ENCODE measurements around the gene HIF1A. TPM values are rescaled to one million over a fixed set of nuclear protein-coding genes. Genes with fewer than 3 reads are reported as not detected.
"Not testable (repeated sequence)": the region's sequence is repeated elsewhere in the genome, so short reads cannot be mapped to it uniquely, and the experiment has no call there.

HIF1A gene
- 236 and 320 TPM in 2 replicates for total RNA-seq

DNA sequence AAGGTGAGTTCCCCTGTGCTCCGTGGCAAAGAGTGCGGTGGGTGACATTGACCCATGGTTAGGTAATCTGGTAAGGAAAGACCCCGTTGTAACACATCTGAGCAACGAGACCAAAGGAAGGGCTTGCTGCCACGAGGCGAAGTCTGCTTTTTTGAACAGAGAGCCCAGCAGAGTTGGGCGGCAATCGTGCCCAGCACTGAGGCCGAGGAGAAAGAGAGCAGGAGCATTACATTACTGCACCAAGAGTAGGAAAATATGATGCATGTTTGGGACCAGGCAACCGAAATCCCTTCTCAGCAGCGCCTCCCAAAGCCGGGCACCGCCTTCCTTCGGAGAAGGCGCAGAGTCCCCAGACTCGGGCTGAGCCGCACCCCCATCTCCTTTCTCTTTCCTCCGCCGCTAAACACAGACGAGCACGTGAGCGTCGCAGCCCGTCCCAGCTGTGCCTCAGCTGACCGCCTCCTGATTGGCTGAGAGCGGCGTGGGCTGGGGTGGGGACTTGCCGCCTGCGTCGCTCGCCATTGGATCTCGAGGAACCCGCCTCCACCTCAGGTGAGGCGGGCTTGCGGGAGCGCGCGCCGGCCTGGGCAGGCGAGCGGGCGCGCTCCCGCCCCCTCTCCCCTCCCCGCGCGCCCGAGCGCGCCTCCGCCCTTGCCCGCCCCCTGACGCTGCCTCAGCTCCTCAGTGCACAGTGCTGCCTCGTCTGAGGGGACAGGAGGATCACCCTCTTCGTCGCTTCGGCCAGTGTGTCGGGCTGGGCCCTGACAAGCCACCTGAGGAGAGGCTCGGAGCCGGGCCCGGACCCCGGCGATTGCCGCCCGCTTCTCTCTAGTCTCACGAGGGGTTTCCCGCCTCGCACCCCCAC lies at the start of gene HIF1A:
Gene HIF1A (plus strand): TSS at position 684 of the 865 bp plus-strand sequence. CDS start 292 bp downstream, outside the sequence.
- DNase-seq = peak; percentile 99

DNA sequence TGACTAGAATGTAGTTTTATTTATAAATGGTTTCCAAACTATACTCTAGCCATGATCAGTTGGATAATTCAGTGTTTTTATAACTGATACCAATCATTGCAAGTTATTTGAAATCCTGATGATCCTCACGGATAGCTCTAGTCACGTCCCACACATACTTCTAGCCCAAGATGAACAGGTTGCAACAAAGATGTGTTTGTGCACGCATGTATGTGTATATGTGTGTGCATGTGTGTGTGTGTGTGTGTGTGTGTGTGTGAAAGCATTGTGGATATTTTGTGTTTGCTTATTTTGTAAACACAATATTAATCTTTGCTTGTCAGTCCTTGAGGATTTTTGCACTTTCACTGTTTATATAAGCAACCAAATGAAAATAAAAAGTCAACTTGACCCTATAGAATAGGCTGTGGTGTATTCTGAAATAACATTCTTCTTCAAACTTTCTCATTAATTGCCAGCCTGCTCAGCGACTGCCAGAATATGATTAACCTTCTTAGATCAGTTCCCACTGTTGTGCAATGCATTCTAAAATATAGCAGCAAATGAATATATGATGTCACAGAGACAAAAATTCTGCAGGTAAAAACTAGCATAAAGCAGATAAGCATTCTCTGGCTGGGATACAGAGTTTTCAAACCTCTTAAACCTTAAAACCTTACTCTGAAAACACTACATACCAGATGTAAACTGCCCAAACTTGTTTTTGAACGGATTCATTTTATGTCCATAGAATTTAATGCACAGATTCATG lies 48.8 kb upstream of the HIF1A start:
- DNase-seq = no peak

DNA sequence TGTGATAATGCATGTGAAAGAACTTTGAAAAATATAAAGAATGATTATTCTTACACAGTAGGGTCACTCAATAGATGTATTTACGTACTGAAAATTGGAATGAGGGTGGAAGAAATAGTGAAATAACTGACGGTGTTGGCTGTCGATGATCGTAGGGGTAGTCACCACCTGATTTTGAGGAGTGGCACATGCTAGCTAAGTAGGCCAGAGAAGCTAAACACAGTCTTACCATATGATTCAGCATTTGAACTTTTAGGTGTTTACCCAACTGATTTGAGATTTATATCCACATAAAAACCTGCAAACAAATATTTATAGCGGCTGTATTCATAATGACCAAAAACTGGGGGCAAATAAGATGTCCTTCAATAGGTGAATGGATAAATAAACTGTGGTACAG lies 47.6 kb upstream of the HIF1A start:
- DNase-seq = no peak

DNA sequence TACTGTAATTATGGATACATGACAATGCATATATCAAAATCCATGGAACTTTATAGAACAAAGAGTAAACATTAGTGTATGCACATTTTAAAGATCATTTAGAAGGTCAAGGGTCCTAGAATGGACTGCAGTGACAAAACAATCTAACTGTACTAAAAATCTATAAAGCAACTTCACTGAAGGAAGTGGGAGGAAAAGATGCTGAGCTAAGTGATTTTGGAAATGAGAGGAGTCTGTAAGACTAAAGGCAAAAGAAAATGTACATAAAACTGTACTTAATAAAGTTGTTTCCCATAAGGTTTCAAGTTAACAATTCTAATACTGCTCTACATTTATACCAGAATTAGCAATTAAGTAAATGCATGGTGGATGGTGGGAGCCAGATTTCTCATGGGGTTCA lies 46.9 kb upstream of the HIF1A start:
- DNase-seq = no peak

DNA sequence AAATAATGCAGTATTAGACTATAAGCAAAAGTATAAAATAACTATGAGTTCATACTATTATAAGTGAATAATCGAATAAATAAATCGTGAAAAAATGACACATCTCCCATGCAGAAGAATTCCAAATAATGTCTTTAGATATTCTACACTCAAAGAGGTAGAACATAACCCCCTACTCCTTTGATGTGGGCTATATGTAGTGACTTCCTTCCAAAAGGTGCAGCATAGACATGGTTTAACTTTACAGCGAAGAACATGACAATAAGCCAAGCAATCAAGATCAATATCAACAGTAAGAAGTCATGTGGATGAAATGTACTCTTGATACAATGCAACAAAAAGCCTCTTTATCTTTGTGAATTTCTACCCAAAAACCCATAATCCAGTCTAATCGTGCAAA lies 46.0 kb upstream of the HIF1A start:
- DNase-seq = no peak

DNA sequence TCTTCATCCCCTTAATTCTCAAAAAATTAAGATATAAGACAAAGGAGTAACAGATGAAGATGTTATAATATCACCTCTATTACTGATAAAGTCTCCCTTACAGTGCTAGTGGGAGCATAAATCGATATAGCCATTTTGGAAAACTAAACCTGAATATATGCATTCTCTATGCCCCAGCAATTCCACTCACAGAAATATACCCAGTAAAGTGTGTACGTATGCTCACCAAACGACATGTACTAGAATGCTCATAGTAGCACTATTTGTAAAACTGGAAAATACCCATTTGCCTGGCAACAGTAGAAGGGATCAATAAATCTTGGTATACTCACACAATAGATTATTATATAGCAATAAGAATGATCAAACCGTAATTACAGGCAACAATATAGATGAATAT lies 44.0 kb upstream of the HIF1A start:
- no peak for DNase-seq

DNA sequence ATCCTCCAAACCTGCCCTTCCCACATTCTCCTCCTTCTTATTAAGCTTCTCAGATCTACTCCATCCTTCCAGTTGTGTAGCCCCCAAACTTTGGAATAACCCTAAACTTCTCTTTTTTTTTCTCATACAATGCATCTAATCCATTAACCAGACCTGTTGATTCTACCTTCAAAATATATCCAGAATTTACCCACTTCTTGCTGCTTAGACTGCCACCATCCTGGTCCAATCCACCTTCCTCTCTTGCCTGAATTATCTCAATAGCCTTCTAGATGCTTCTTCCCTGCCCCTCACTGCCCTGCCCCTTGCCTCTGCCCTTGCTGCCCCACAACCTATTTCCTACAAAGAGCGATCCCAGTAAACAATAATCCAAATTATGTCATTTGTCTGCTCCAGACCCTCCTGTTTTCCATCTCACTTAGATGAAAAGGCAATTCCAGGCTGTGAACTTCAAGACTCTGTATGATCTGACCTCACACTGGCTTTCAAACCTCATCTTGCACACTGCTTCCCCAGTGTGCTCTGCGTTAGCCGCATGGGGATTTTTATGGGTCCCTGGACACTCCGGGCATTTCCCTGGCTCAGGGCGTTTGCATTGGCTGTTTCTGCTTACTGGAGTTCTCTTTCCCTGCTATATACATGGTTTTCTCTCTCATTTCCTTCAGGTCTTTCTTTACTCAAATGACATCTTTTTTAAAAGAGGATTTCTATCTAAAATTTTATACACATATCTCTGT lies 42.6 kb upstream of the HIF1A start:
- peak; percentile 40 for DNase-seq

DNA sequence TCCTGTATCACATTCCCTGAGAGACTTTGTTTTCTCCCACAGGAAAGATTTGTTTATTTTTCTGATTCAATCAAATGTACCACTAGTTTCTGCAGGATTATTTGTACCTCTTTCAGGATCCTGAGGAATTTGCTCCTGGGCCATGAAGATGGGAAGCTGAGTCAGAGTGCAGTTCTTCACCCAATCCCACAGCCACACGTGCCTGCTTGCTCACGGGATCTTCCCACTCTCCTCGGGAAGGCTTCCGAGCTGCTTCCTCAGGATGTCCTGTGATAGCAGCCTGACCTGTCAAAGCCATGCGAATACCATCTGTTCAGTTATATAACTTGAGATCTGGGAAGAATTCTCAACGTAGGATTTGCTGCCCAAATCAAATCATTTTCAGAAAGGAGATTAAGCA lies 41.8 kb upstream of the HIF1A start:
- peak; percentile 96 for DNase-seq

DNA sequence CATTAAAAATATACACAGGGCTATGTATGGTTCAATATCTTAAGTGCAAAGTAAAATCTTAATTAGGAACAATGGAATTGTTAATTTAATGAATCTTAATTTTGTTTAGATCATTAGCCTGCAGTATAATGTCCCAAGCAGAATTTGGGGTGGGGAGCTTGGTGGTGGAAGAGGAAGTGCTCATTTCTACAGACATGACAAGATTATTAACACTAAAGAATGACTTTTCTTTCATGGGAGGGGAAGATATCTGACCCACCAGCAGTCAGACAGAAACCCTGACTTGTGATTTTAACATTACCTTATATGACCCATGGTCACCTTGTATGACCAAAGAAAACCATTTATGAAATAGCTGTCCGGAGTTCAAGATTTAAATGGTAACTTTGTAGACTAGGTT lies 41.3 kb upstream of the HIF1A start:
- DNase-seq = no peak

DNA sequence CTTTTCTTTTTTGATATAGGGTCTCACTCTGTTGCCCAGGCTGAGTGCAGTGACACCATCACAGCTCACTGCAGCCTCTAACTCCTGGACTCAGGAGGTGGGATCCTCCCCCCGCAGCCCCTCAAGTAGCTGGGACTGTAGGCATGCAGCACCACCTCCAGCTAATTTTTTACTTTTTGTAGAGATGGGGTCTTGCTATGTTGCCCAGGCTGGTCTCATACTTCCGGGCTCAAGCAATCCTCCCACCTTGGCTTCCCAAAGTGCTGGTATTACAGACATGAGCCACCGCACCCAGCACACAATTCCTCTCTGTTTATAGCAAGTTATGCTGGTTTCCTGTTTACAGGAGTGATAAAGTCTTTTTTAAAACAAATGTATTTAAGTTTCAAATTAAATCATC lies 39.5 kb upstream of the HIF1A start:
- DNase-seq = no peak

DNA sequence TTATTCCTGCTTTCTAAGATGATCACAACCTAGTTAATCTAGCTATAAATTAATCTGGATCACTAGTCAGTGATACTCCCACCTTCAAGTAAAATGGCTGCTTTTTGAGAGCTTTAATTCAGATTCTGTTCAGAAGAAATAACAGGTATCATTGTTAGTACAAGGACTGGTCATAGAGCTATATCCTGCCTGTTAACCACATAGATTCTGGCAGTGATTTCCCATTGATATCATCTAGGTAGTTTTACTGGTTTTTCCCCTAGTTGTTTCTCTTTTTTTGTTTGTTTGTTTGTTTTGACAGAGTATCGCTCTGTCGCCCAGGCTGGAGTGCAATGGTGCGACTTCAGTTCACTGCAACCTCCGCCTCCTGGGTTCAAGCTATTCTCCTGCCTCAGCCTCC lies 39.0 kb upstream of the HIF1A start:
- DNase-seq = no peak

DNA sequence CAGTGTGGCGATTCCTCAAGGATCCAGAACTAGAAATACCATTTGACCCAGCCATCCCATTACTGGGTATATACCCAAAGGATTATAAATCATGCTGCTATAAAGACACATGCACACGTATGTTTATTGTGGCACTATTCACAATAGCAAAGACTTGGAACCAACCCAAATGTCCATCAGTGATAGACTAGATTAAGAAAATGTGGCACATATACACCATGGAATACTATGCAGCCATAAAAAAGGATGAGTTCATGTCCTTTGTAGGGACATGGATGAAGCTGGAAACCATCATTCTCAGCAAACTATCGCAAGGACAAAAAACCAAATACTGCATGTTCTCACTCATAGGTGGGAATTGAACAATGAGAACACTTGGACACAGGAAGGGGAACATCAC lies 37.2 kb upstream of the HIF1A start:
- DNase-seq = not testable (repeated sequence)

DNA sequence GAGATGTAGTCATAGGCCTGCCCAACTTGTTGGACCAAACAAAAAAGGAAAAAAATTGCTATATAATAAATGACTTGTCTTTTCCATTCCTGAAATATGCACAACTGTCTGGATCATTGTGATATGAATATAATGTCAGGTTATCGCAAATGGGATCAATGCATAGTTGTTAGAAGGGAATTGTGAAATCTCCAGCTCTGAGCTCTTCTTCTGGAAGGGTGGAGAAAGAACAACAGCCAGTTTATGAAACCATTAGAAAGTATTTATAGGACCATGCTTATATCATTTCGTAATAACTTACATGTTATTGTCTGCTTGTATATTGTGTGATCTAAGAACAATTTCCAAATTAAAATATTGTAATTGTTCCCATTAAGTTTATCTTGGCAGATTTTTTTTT lies 35.7 kb upstream of the HIF1A start:
- no peak for DNase-seq

DNA sequence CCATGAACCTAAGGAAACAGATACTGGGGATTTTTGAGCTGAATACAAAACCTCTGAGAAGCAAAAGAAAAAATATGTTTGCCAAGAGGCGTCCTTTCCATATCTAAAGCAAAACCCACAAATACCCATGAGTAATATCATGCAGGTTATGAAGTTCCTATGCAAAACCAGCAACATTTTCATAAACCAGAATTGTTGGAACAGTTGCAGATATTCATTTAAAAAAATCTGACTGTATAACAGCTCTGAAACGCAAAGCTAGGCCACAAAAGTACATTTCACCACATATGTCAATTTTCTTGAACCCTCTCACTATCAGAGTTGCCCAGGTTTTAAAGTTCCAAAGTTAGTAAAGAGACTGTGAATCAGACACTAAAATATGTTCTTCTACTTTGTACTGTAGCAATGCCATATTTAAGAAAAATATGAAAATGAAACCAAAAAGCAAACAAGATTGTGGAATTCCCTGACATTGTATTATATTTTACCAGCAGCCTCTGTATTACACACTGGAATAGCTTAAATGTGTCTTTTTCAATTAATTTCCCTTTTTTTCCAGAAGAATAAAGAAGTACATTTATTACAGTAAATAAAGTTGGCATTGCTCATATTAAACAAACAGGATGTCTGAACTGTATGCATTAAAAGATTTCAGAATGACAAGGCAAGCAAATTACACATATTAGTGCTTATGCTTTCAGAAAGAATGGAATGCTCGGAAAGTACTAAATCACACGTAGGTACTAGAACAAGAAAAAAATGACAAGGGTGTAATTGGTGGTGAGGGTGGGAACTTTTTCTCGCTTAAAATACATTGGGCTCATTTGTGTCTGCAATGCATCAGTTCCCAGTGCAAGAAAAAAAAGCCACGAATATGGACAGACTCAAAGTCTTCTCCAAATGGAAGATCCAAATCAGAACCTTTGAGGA lies 33.6 kb upstream of the HIF1A start:
- DNase-seq = no peak

DNA sequence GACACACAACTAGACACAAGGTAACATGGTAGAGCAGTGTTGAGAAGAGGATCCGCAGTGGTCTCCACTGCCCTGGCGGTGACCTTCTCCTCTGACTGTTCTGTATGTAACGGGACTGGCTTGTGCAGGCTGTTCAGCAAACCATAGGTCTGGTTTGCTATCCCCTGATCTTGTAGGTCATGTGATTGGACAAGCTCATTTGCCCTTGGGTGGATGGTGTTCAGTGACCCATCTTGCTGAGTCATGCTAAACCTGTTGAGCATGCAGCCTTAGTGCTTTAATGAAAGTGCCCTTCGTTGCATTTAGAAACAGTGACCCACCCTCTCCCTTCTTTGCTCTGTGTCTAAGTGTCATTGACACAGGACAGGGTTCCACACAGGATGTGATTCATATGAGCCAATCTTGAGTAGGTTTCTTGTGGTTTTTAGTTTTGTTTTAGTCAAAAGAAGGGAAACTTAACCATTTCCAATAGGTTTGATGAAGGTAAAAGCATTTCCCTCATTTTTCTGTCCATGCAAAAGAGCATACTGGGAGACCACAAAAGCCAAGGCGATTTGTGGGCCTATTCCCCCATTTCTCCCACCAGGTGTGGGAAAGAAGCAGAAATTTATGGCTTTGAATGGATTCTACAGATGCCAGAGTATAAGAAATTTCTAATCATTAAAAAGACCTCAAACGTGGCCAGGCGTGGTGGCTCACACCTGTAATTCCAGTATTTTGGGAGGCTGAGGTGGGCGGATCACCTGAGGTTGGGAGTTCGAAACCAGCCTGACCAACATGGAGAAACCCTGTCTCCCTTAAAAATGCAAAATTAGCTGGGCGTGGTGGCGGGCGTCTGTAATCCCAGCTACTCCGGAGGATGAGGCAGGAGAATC lies 32.6 kb upstream of the HIF1A start:
- DNase-seq = peak; percentile 46

DNA sequence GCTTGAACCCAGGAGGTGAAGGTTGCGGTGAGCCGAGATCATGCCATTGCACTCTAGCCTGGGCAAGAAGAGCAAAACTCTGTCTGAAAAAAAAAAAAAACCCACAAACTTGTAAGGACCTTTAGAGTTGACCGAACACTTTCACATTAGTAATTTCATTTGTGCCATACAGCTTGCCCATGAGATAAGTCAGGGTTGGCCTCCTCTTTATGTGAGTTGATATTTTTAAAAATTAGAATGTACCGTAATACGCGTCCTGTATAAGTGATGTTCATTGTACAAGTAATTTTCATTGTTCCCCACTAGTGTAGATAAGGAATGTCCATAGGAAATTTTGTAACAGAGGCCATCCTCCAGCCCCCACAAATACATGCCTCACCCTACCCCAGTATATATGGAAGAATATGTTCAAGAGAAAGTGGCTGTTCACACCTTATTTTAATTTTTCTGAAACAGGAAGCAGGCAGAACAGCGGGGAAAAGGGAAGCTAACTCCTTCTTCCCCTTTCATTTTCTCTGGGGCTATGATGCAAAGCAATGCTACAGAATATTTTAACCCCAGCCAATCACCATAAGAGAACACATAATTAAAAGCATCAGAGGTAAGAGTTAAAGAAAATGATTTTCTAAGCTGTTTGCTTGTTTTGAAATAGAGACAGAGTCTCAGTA lies 31.9 kb upstream of the HIF1A start:
- no peak for DNase-seq

DNA sequence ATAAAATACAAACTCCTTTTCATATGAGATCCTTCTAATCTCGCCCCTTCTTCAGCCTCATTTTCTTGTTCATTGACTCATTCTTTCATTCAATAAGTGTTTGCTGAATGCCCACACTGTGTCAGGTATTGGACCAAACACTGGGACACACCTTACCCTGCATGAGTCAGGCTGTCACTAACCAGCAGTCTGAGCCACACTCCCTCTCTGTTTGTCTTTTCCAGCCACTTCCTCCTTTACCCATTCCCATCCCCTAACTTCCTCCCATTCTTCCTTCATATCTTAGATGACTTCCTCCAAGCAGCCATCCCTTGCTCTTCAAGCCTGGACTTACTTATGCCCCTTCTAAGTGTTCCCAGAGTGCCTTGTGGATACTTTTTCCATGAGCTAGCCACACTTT lies 27.0 kb upstream of the HIF1A start:
- DNase-seq = peak; percentile 36

DNA sequence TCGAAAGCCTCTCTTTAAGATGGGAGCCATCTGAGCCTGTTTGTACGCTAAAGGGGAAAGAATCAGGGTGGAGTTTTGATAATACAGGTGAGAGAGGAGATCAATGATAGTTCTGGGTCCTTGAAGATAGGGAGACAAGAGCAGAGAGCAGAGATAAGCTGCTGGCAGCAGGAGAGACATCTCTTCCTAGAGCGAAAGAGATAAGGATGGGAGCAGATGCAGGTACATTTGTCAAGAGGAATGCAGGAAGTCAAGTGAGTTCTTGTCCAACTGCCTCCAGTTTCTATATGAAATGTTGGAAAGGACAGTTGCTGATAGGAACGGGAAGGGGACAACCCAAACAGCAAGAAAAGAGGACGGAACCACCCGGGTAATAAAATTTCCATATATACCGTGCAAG lies 24.7 kb upstream of the HIF1A start:
- DNase-seq = no peak

DNA sequence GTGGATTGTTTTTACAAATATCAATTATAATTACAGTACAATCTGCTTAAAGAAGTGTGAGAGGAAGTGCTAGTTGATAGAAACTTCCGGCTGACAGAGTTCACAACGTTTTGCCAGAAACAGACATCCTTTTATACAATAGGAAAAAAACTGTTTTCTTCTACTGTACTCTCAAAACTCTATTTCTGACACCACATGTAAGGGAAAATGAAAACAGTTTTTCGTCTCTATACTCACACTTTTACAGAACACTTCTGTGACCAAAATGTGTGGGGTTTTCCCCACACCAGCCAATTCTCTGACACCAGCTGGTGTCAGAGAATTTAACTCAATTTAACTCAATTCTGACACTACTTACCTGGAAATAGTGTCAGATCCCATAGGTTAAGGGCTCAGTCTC lies 24.2 kb upstream of the HIF1A start:
- peak; percentile 50 for DNase-seq

DNA sequence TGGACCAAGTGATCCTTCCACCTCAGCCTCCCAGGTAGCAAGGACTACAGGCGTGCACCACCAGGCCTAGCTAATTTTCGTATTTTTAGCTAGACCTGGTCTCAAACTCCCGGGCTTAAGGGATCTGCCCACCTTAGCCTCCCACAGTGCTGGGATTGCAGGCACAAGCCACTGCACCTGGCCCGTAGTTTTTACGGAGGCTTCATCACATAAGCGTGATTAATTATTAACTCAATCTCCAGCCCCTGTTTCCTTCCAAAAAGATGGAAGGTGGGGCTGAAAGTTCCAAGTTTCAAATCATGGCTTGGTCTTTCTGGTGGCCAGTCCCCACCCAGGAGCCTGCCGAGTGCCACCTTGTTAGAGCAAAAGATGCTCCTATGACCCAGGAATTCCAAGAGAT lies 22.5 kb upstream of the HIF1A start:
- no peak for DNase-seq

DNA sequence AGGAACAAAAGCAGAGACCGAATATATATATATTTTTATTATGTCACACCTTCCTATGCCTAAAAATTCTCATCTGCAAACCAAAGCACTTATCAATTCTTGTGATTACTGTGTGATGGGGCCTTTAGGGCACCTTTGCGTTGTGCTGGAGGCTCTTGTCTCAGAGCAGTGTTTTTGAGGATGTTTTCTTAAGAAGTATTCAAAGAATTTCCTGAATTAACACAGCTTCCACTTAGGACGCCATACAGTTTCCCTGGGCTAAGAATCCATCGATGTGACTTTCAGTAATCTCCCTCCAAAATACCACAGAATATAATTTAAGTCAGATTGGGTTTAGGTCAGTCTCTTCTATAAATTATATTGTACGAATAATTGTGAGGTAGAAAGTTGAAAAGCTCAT lies 22.0 kb upstream of the HIF1A start:
- peak; percentile 60 for DNase-seq
